Ascending aorta (tissue), 2 donors: ENCODE measurements around the gene POLD2. TPM values are rescaled to one million over a fixed set of nuclear protein-coding genes. Genes with fewer than 3 reads are reported as not detected.
"Not testable (repeated sequence)": the region's sequence is repeated elsewhere in the genome, so short reads cannot be mapped to it uniquely, and the experiment has no call there.

Source experiments
- DNase-seq, 2 donors: peaks; one replicate each; pipeline ENCODE4 v3.0.0-alpha.2; 2019; ENCODE audit warnings: low spot score in 2 of 2
- H3K27ac ChIP-seq, 2 donors: fragments of 200-600 bp; sonication (generic); one replicate each; pipeline ENCODE4 v1.5.1; 2016 to 2017; ENCODE audit warnings: mild to moderate bottlenecking in 1 of 2
- H3K27me3 ChIP-seq: fragments of 200-600 bp; sonication (generic); one replicate; pipeline ENCODE4 v1.5.1; 2017
- H3K36me3 ChIP-seq, 2 donors: fragments of 200-600 bp; sonication (generic); one replicate each; pipeline ENCODE4 v1.5.1; 2016
- H3K4me1 ChIP-seq, 2 donors: fragments of 200-600 bp; sonication (generic); one replicate each; pipeline ENCODE4 v1.5.1; 2016 to 2017; ENCODE audit warnings: mild to moderate bottlenecking in 1 of 2
- H3K4me3 ChIP-seq, 2 donors: fragments of 200-600 bp; sonication (generic); one replicate each; pipeline ENCODE4 v1.5.1; 2016 to 2017; ENCODE audit warnings: mild to moderate bottlenecking in 1 of 2
- H3K9me3 ChIP-seq, 2 donors: fragments of 200-600 bp; sonication (generic); one replicate each; pipeline ENCODE4 v1.5.1; 2016
- CTCF ChIP-seq, 3 experiments: fragments of 200-600 bp in 2 of 3; fragments of 450-650 bp in 1 of 3; sonication (generic) in 2 of 3; IDR thresholded peaks; one replicate each; pipeline ENCODE4 v1.5.1; 2016 to 2019; ENCODE audit warnings: antibody characterized with exemption in 3 of 3, mild to moderate bottlenecking in 1 of 3, moderate library complexity in 1 of 3
- intact Hi-C: fragments of 100-400 bp; cut with DNase I; formaldehyde crosslinking; loops from one replicate; pipeline ENCODE4 v1.15.1; 2023
- total RNA-seq: library from RNA; depleted of rRNA; stranded (reverse); fragments of >200 nt; gene quantifications from one replicate; pipeline ENCODE4 v1.1.0, GENCODE V29; 2016

POLD2 gene
- total RNA-seq: 97.0 TPM

DNA sequence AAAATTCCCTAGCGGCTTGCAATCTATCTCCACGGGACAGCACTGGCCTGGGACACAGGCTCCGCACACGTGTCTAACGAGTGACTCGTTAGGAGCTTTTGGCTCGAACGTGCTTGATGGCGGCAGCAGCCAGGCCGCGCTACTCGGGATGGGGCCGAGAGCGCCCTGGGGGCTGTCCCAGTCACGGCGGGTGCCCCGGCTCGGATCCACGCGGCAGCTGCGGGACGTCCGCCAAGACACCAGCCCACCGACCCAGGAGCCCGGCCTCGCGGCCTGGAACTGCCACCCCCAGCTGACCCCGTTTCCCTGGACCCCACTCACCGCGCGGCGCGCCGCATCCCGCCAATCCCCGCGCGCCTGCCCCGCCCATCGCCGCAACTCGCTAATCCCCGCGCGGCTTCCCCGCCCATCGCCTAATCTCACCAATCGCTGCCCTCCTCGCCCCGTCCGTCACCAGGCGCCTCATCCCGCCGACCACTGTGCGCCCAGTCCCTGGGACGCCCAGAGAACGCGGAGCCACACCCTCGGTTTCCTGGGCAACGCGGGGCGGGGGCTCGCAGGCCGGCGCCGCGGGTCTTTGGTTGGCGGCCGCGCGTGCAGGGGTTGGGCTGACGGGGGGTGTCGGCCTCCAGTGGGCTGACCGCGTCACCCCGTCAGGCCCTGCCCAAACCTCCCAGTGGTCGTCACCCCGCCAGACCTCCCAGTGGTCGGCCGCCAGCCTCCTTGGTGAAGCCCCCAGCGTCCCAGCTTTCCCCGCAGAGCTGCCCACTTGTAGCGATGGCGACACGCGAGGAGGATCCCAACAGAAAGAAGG lies at the start of gene POLD2:
TSS of gene POLD2 (minus strand) at position 359 of the 814 bp plus-strand sequence. CDS start 1,495 bp downstream, outside the sequence.
- TF ChIP-seq CTCF (IDR thresholded peaks at IDR 0.05): no peak
- Histone ChIP-seq H3K4me3 (peak within 1 kb of the TSS; percentile 70 to 83), H3K27me3 (no peaks in the 10 kb centered on the region), H3K27ac (peak within 1 kb of the TSS; percentile 80 to 91), H3K4me1 (peaks cover 6 to 14% of the 10 kb centered on the region in 2 donors), H3K9me3 (no peaks in the 10 kb centered on the region), H3K36me3 (peaks cover 0 to 26% of the 10 kb centered on the region in 2 donors)
- DNase-seq: peak; percentile 88 to 99
- intact Hi-C loops: loop anchor here (1.0 to 10.0 kb wide), 6 partner anchors 18 to 371 kb away; partner anchors contain the start of genes NUDCD3, POLM and YKT6

DNA sequence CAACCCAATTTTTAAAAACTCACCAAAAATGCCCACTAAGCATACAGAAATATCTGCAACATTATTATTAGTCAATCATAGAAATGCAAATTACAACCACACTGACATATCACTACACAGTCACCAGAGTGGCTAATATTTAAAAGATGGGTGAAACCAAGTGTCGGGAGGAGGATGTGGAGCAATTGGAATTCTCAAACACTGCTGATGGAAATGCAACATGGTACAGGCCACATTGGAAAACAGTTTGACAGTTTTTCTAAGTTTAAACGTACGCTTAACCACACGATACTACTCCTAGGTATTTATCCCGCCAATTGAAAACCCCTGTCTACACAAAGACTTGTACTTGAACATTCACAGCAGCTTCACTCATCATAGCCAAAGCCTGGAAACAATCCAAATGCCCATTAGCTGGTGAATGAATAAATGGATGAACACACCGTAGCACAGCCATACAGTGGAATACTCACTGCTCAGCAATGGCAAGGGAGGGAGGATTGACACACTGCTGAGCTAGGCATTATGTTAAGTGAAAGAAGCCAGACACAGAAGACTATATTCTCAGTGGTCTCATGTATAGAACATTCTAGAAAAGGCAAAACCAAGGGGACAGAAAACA lies 49.6 kb upstream of the POLD2 start:
- H3K27me3 ChIP-seq: no peaks in the 10 kb centered on the region
- H3K4me3 ChIP-seq: no peak overlapping the region
- no peaks in the 10 kb centered on the region for H3K36me3 ChIP-seq
- intact Hi-C loops: no loop called here
- DNase-seq: no peak
- TF ChIP-seq CTCF (IDR thresholded peaks at IDR 0.05): no peak
- H3K4me1 ChIP-seq: no peaks in the 10 kb centered on the region
- no peak overlapping the region for H3K27ac ChIP-seq
- no peaks in the 10 kb centered on the region for H3K9me3 ChIP-seq

DNA sequence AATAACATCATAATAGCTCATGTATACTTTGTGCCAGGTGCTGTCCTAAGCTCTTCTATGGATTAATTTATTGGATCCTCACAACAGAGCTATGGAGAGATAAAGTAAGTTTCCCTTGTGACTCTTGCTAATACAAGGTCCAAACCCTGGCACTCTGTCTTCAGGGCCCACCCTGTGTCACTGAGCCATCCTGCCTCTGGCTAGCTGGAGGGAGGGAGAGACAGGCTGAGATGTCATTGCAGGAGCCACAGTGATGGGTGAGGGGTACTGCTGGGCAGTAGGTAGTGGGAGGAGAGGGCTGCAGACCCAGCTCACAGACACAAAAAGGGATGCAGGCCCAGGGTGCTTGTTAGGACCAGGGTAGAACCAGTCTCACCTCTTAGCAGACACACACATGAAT lies 49.0 kb upstream of the POLD2 start:
- Histone ChIP-seq H3K4me3 (no peak overlapping the region), H3K36me3 (no peaks in the 10 kb centered on the region), H3K27ac (no peak overlapping the region), H3K27me3 (no peaks in the 10 kb centered on the region), H3K4me1 (no peaks in the 10 kb centered on the region), H3K9me3 (no peaks in the 10 kb centered on the region)
- intact Hi-C loops: no loop called here
- no peak for TF ChIP-seq CTCF (IDR thresholded peaks at IDR 0.05)
- no peak for DNase-seq

GRCh38 chr7:44171901-44172300 lies 48.6 kb upstream of the POLD2 start:
- H3K4me3 ChIP-seq, H3K36me3 ChIP-seq, H3K4me1 ChIP-seq, H3K9me3 ChIP-seq, H3K27me3 ChIP-seq, intact Hi-C loops, H3K27ac ChIP-seq: not testable (repeated sequence)
- DNase-seq: peak in 1 of 2 donors; percentile 38

DNA sequence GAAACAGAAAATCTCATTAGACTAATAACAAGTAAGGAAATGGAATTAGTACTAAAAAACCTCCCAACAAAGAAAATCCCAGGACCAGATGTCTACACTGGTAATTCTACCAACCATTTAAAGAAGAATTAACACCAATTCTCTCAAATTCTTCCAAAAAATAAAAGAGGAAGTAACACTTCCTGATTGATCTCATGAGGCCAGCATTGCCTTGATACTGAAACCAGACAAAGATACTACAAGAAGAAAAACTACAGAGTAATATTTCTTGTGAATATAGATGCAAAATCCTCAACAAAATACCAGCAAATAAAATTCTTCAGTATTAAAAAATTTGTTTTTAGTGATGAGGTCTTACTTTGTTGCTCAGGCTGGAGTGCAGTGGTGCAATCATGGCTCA lies 44.6 kb upstream of the POLD2 start:
- Histone ChIP-seq H3K27me3 (no peaks in the 10 kb centered on the region), H3K4me1 (no peaks in the 10 kb centered on the region), H3K36me3 (no peaks in the 10 kb centered on the region), H3K9me3 (no peaks in the 10 kb centered on the region), H3K27ac (no peak overlapping the region), H3K4me3 (no peak overlapping the region)
- TF ChIP-seq CTCF (IDR thresholded peaks at IDR 0.05): no peak
- DNase-seq: no peak
- intact Hi-C loops: no loop called here

- no peak for DNase-seq
- no peaks in the 10 kb centered on the region for H3K9me3 ChIP-seq
- H3K4me3 ChIP-seq: no peak overlapping the region
- no peaks in the 10 kb centered on the region for H3K36me3 ChIP-seq
- no peaks in the 10 kb centered on the region for H3K4me1 ChIP-seq
- no peak for TF ChIP-seq CTCF (IDR thresholded peaks at IDR 0.05)
- intact Hi-C loops: no loop called here
- H3K27ac ChIP-seq: no peak overlapping the region
- H3K27me3 ChIP-seq: no peaks in the 10 kb centered on the region
Observed at GRCh38 chr7:44163591-44163990, 40.2 kb upstream of the POLD2 start.
